DND-41 (cell line): Measurements from ENCODE around the gene SMYD1.

Experiments
- ATAC-seq: fragments of 200-7000 bp; cut with Tn5 transposase; 3 replicates; pipeline ENCODE4 v1.9.1; 2021; ENCODE audit warnings: low read depth; ENCODE audit not compliant: insufficient read depth
- DNase-seq: peaks from one replicate; pipeline ENCODE4 v3.0.0-alpha.2; 2020
- H2AFZ ChIP-seq: 2 replicates; pipeline ENCODE4 v1.6.0; 2012; ENCODE audit warnings: low read depth, low read length
- H3K27ac ChIP-seq: 2 replicates; pipeline ENCODE4 v1.5.1; 2012; ENCODE audit warnings: low read length, inconsistent platforms
- H3K27me3 ChIP-seq: fragments of 200-600 bp; sonication (generic); 2 replicates; pipeline ENCODE4 v1.6.0; 2012; ENCODE audit warnings: low read length, mild to moderate bottlenecking, inconsistent platforms; ENCODE audit not compliant: insufficient read depth, poor library complexity
- H3K36me3 ChIP-seq: 2 replicates; pipeline ENCODE4 v1.5.1; 2012; ENCODE audit warnings: low read length, inconsistent platforms; ENCODE audit not compliant: insufficient read depth
- H3K4me1 ChIP-seq: 2 replicates; pipeline ENCODE4 v1.5.1; 2012; ENCODE audit warnings: mild to moderate bottlenecking, low read length; ENCODE audit not compliant: insufficient read depth
- H3K4me2 ChIP-seq: 2 replicates; pipeline ENCODE4 v1.6.0; 2012; ENCODE audit warnings: mild to moderate bottlenecking, moderate library complexity, low read length, inconsistent platforms; ENCODE audit not compliant: insufficient read depth
- H3K4me3 ChIP-seq, 2 experiments: fragments of 200-600 bp in 1 of 2; shearing (Covaris generic) in 1 of 2; 2 replicates each; pipeline ENCODE4 v1.5.1; 2012 to 2016; ENCODE audit warnings: inconsistent platforms in 2 of 2, low read length in 2 of 2, mild to moderate bottlenecking in 2 of 2, low read depth in 1 of 2, moderate library complexity in 1 of 2
- H3K79me2 ChIP-seq: 2 replicates; pipeline ENCODE4 v1.6.0; 2012; ENCODE audit warnings: low read length, inconsistent platforms; ENCODE audit not compliant: insufficient read depth
- H3K9ac ChIP-seq: 2 replicates; pipeline ENCODE4 v1.6.0; 2012; ENCODE audit warnings: low read depth, mild to moderate bottlenecking, inconsistent platforms, low read length, moderate library complexity
- H3K9me3 ChIP-seq: 2 replicates; pipeline ENCODE4 v1.5.1; 2012; ENCODE audit warnings: low read length, moderate library complexity, mild to moderate bottlenecking, inconsistent platforms; ENCODE audit not compliant: insufficient read depth, severe bottlenecking
- H4K20me1 ChIP-seq: 2 replicates; pipeline ENCODE4 v1.6.0; 2012; ENCODE audit warnings: low read length; ENCODE audit not compliant: insufficient read depth
- CTCF ChIP-seq: IDR thresholded peaks from 2 replicates; pipeline ENCODE4 v1.5.1; 2012; ENCODE audit warnings: borderline replicate concordance, low read length, moderate library complexity, mild to moderate bottlenecking; ENCODE audit not compliant: poor library complexity, severe bottlenecking; ENCODE audit errors: extremely low read depth
- EZH2 ChIP-seq: IDR thresholded peaks from 3 replicates; pipeline ENCODE4 v1.6.1; 2012; ENCODE audit warnings: borderline replicate concordance, low read depth, mild to moderate bottlenecking, moderate library complexity, low read length, inconsistent platforms; ENCODE audit not compliant: severe bottlenecking

The SMYD1 gene

GRCh38 chr2:88122141-88122884 lies 54.7 kb downstream of the SMYD1 start:
- Histone ChIP-seq H3K9me3 (no peaks in the 10 kb centered on the region), H4K20me1 (no peaks in the 10 kb centered on the region), H3K4me2 (no peak overlapping the region), H3K27ac (no peak overlapping the region), H3K9ac (no peak overlapping the region), H3K36me3 (no peaks in the 10 kb centered on the region), H3K27me3 (peaks cover 14% of the 10 kb centered on the region), H3K4me3 (no peak overlapping the region), H2AFZ (no peak overlapping the region), H3K4me1 (no peaks in the 10 kb centered on the region), H3K79me2 (no peaks in the 10 kb centered on the region)
- TF ChIP-seq EZH2: no peak
- no peak for TF ChIP-seq CTCF
- no peak for ATAC-seq
- DNase-seq: no peak

GRCh38 chr2:88123164-88123974 lies 55.7 kb downstream of the SMYD1 start:
- Histone ChIP-seq H3K9ac (no peak overlapping the region), H3K4me2 (no peak overlapping the region), H3K79me2 (no peaks in the 10 kb centered on the region), H3K4me1 (no peaks in the 10 kb centered on the region), H3K27me3 (peaks cover 14% of the 10 kb centered on the region), H3K9me3 (no peaks in the 10 kb centered on the region), H4K20me1 (no peaks in the 10 kb centered on the region), H3K36me3 (no peaks in the 10 kb centered on the region), H2AFZ (no peak overlapping the region), H3K27ac (no peak overlapping the region), H3K4me3 (no peak overlapping the region)
- ATAC-seq (no peak), DNase-seq (no peak)
- TF ChIP-seq CTCF (no peak), EZH2 (no peak)

- H4K20me1 ChIP-seq: no peaks in the 10 kb centered on the region
- H3K4me3 ChIP-seq: no peak overlapping the region
- DNase-seq: no peak
- no peak overlapping the region for H2AFZ ChIP-seq
- no peak for TF ChIP-seq CTCF
- no peak for TF ChIP-seq EZH2
- H3K9ac ChIP-seq: no peak overlapping the region
- peaks cover 14% of the 10 kb centered on the region for H3K27me3 ChIP-seq
- H3K36me3 ChIP-seq: no peaks in the 10 kb centered on the region
- H3K79me2 ChIP-seq: no peaks in the 10 kb centered on the region
- no peak overlapping the region for H3K27ac ChIP-seq
- ATAC-seq: no peak
- no peak overlapping the region for H3K4me2 ChIP-seq
- no peaks in the 10 kb centered on the region for H3K4me1 ChIP-seq
- no peaks in the 10 kb centered on the region for H3K9me3 ChIP-seq
Observed at GRCh38 chr2:88123975-88124917, 56.6 kb downstream of the SMYD1 start.
